RCC 7860 (cell line): ENCODE data around the gene FAM53A.
"Not testable (repeated sequence)": the region's sequence is repeated elsewhere in the genome, so short reads cannot be mapped to it uniquely, and the experiment has no call there.

Experiments
- DNase-seq: peaks from one replicate; pipeline ENCODE4 v3.0.0-alpha.2; 2015; ENCODE audit warnings: low spot score
- FAIRE-seq: peaks from 2 replicates; lab custom pipeline; 2012; peaks lifted over from hg19 to GRCh38; lab: Jason Lieb, UNC

The FAM53A gene

GRCh38 chr4:1609901-1610790, 74.0 kb downstream of the FAM53A start:
- FAIRE-seq (no peak), DNase-seq (no peak)

GRCh38 chr4:1608821-1609500, 75.2 kb downstream of the FAM53A start:
- FAIRE-seq (no peak), DNase-seq (no peak)

- FAIRE-seq (no peak), DNase-seq (no peak)
These were observed 75.8 kb downstream of the FAM53A start for GRCh38 chr4:1608196-1608820.

- DNase-seq, FAIRE-seq: not testable (repeated sequence)
These were observed 76.5 kb downstream of the FAM53A start for GRCh38 chr4:1607436-1608195.

- no peak for FAIRE-seq
These were observed 79.4 kb downstream of the FAM53A start for GRCh38 chr4:1604706-1605205.

GRCh38 chr4:1604181-1604705, 79.9 kb downstream of the FAM53A start:
- FAIRE-seq (no peak), DNase-seq (no peak)

More at GRCh38 chr4:1604706-1605205, 79.4 kb downstream of the FAM53A start:
- no peak for DNase-seq

- no peak for FAIRE-seq
- no peak for DNase-seq
These were observed 80.5 kb downstream of the FAM53A start for GRCh38 chr4:1603413-1604135.

GRCh38 chr4:1602655-1603412, 81.3 kb downstream of the FAM53A start:
- FAIRE-seq = no peak

GRCh38 chr4:1601852-1602654, 82.1 kb downstream of the FAM53A start:
- no peak for FAIRE-seq
- DNase-seq = no peak

More at GRCh38 chr4:1602655-1603412, 81.3 kb downstream of the FAM53A start:
- DNase-seq = no peak

- no peak for FAIRE-seq
These were observed 82.6 kb downstream of the FAM53A start for GRCh38 chr4:1601533-1601835.

GRCh38 chr4:1600811-1601532, 83.1 kb downstream of the FAM53A start:
- FAIRE-seq (no peak), DNase-seq (no peak)

More at GRCh38 chr4:1601533-1601835, 82.6 kb downstream of the FAM53A start:
- no peak for DNase-seq

- DNase-seq = no peak
- no peak for FAIRE-seq
These were observed 83.8 kb downstream of the FAM53A start for GRCh38 chr4:1600211-1600780.

GRCh38 chr4:1599491-1600210, 84.5 kb downstream of the FAM53A start:
- DNase-seq (no peak), FAIRE-seq (no peak)

- FAIRE-seq (no peak), DNase-seq (no peak)
These were observed 85.1 kb downstream of the FAM53A start for GRCh38 chr4:1599026-1599481.

GRCh38 chr4:1598206-1599025, 85.7 kb downstream of the FAM53A start:
- FAIRE-seq = no peak
- no peak for DNase-seq
